Measurements from ENCODE around the gene TTC38.

The TTC38 gene

GRCh38 chr22:46225631-46226030 is 42.2 kb upstream of the TTC38 start:
- ChIA-PET CTCF (no interaction called here), POLR2A (no interaction called here)
- Histone ChIP-seq H3K27ac (ENCODE audit: extremely low read depth, low read depth, low read length) (no peak overlapping the region), H3K36me3 (ENCODE audit: control insufficient read depth in 2 of 2, insufficient read depth in 1 of 2, low read length in 2 of 2) (peaks cover 5 to 15% of the 10 kb centered on the region in 2 experiments; a peak in 2 of 3 replicates), H3K4me1 (ENCODE audit: control insufficient read depth, insufficient read depth, low read length) (no peaks in the 10 kb centered on the region), H3K4me3 (ENCODE audit: low read depth, low read length) (no peak overlapping the region), H3K9me3 (ENCODE audit: control insufficient read depth, insufficient read depth, low read depth, low read length) (no peaks in the 10 kb centered on the region)
- TF ChIP-seq ZNF140 (tag by site-specific recombination; IDR thresholded peaks at IDR 0.05) (no peak), ZNF248 (tag by site-specific recombination; IDR thresholded peaks at IDR 0.05) (no peak), ZNF184 (tag by site-specific recombination; IDR thresholded peaks at IDR 0.05) (no peak), ZNF488 (tag by site-specific recombination; IDR thresholded peaks at IDR 0.05) (no peak), INSM2 (tag by site-specific recombination; IDR thresholded peaks at IDR 0.05) (no peak), ZSCAN4 (tag by site-specific recombination; IDR thresholded peaks at IDR 0.05) (peak; percentile 49; the same call in 1 of the 2 replicates), ZBTB17 (tag by site-specific recombination; IDR thresholded peaks at IDR 0.05) (no peak), ZNF398 (tag by site-specific recombination; IDR thresholded peaks at IDR 0.05) (no peak), ZNF18 (tag by site-specific recombination; IDR thresholded peaks at IDR 0.05) (peak; percentile 82), ZFHX2 (tag by site-specific recombination; conservative IDR thresholded peaks at IDR 0.05) (peak; percentile 77), ZNF777 (tag by site-specific recombination; IDR thresholded peaks at IDR 0.05; ENCODE audit: borderline replicate concordance) (no peak), ZNF221 (tag by site-specific recombination; IDR thresholded peaks at IDR 0.05; ENCODE audit: borderline replicate concordance) (no peak), ZNF610 (tag by site-specific recombination; IDR thresholded peaks at IDR 0.05; ENCODE audit: borderline replicate concordance) (no peak), ZSCAN30 (tag by site-specific recombination; IDR thresholded peaks at IDR 0.05) (no peak), EGR2 (tag by site-specific recombination; IDR thresholded peaks at IDR 0.05; ENCODE audit: low read depth) (peak; percentile 87), TRIM28 (IDR thresholded peaks at IDR 0.05; ENCODE audit: borderline replicate concordance, low read length) (no peak), SALL2 (tag by site-specific recombination; IDR thresholded peaks at IDR 0.05; ENCODE audit: borderline replicate concordance) (0 out of 2 replicates have a peak, but pooled peaks have one; percentile 18)

- no peak overlapping the region for H3K27ac ChIP-seq (ENCODE audit: extremely low read depth, low read depth, low read length)
- ChIA-PET POLR2A (interaction anchor here (0.6 kb wide), 1 partner anchor 51 kb away, joined by 7 read pairs; no protein-coding TSS in a partner anchor), CTCF (interaction anchor here (0.6 to 0.9 kb wide), 2 partner anchors 220 to 619 kb away, joined by 3 read pairs; no protein-coding TSS in a partner anchor)
- TF ChIP-seq ZNF184 (tag by site-specific recombination; IDR thresholded peaks at IDR 0.05) (no peak), ZNF341 (tag by site-specific recombination; IDR thresholded peaks at IDR 0.05; ENCODE audit: low read depth) (no peak), ELK4 (IDR thresholded peaks at IDR 0.05; ENCODE audit: borderline replicate concordance, low read depth, low read length) (no peak), ZNF394 (tag by site-specific recombination; IDR thresholded peaks at IDR 0.05; ENCODE audit: borderline replicate concordance) (no peak)
- H3K36me3 ChIP-seq (ENCODE audit: control insufficient read depth in 2 of 2, insufficient read depth in 1 of 2, low read length in 2 of 2) = peaks cover 4 to 10% of the 10 kb centered on the region in 2 experiments; a peak in 2 of 3 replicates
- no peaks in the 10 kb centered on the region for H3K9me3 ChIP-seq (ENCODE audit: control insufficient read depth, insufficient read depth, low read depth, low read length)
- H3K4me1 ChIP-seq (ENCODE audit: control insufficient read depth, insufficient read depth, low read length) = no peaks in the 10 kb centered on the region
- no peak overlapping the region for H3K4me3 ChIP-seq (ENCODE audit: low read depth, low read length)
Observed at GRCh38 chr22:46226577-46226976, 41.2 kb upstream of the TTC38 start.
